ENCODE measurements around the gene SLC39A3. TPM values are rescaled to one million over a fixed set of nuclear protein-coding genes. Genes with fewer than 3 reads are reported as not detected.

SLC39A3 gene
- total and polyA plus RNA-seq, 2 of the 8 experiments (the other 6 are each of a cell fraction or from before 2014, with no cell fraction given): 33.0 to 52.9 TPM

DNA sequence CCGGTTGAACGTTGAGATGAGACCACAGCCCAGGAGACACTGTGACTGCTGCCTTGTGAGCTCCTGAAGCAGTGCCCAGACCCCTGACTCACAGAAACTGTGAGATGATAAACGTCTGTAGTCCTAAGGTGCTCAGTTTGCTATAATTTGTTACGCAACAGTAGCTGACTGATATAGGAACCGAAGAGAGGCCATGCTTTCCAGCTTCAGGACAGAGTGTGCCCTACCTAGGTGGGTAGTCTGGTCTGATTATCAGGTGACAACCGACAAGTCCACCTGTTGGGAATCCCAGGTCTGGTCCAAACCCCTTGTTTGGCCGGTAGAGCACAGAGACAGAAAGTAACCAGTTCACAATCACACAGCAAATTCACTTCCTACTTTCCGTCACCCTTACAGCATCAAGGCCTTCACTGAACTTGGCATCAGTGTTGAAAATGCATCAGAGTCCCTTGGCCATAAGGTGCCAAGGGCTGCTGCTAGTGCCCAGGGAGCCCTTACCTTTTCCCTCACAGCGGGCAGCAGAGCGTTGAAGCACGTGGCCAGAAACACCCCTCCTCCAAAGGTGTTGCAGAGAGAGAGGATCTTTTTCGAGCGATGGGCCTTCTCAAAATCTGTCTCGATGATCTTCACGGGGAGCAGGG lies 3.1 kb downstream of the SLC39A3 start:
- Histone ChIP-seq H2BK120ac (replicated peaks; ENCODE audit: low read depth, low read length) (no peak overlapping the region), H2AFZ (ENCODE audit: low read length) (no peak overlapping the region), H4K20me1 (replicated peaks in 1 of 2; ENCODE audit: control insufficient read depth in 1 of 2, insufficient read depth in 2 of 2, low read length in 2 of 2) (peaks cover 4 to 28% of the 10 kb centered on the region in 2 experiments), H3K23ac (ENCODE audit: insufficient read length) (no peak overlapping the region), H3K4me2 (ENCODE audit: insufficient read depth in 1 of 2, low read depth in 2 of 2, low read length in 2 of 2) (no peak overlapping the region), H2BK15ac (ENCODE audit: low read length) (no peak overlapping the region), H3K79me1 (ENCODE audit: low read depth, low read length) (no peaks in the 10 kb centered on the region), H3K18ac (ENCODE audit: extremely low read depth, low read length) (no peak overlapping the region), H2BK5ac (ENCODE audit: low read depth, low read length) (no peak overlapping the region), H3K79me2 (ENCODE audit: control insufficient read depth in 1 of 2, insufficient read depth in 2 of 2, low read length in 2 of 2) (peaks cover 0 to 2% of the 10 kb centered on the region in 2 experiments; a peak in 1 of 4 replicates), H3K27ac (ENCODE audit: low read depth, low read length) (no peak overlapping the region), H3K9ac (replicated peaks in 1 of 4; ENCODE audit: extremely low read depth in 1 of 4, low read depth in 3 of 4, low read length in 3 of 4) (no peak overlapping the region), H3K4me1 (replicated peaks in 1 of 4; ENCODE audit: control insufficient read depth in 3 of 4, insufficient read depth in 4 of 4, low read length in 3 of 4) (no peaks in the 10 kb centered on the region), H4K5ac (ENCODE audit: insufficient read length, low read depth, low read length) (no peak overlapping the region), H3K36me3 (ENCODE audit: control insufficient read depth in 2 of 4, insufficient read depth in 4 of 4, low read length in 3 of 4) (peaks cover 3 to 30% (median 8%) of the 10 kb centered on the region in 4 experiments; a peak in 6 of 8 replicates), H2BK20ac (ENCODE audit: low read length) (no peak overlapping the region), H3K14ac (ENCODE audit: insufficient read length) (no peak overlapping the region), H3K9me3 (ENCODE audit: insufficient read depth in 2 of 2, low read depth in 1 of 2, low read length in 1 of 2) (no peaks in the 10 kb centered on the region), H3K56ac (replicated peaks; ENCODE audit: insufficient read length, low read depth, low read length) (no peak overlapping the region), H3K4ac (replicated peaks; ENCODE audit: insufficient read length, low read depth, low read length) (no peak overlapping the region), H2AK5ac (ENCODE audit: low read depth, low read length) (no peak overlapping the region), H3K27me3 (replicated peaks in 1 of 4; ENCODE audit: control insufficient read depth in 3 of 4, extremely low read depth in 1 of 4, insufficient read depth in 3 of 4, low read length in 3 of 4) (no peaks in the 10 kb centered on the region), H4K8ac (ENCODE audit: extremely low read depth, insufficient read depth, low read length) (no peak overlapping the region), H3K23me2 (ENCODE audit: low read depth, low read length) (0 out of 2 replicates have a peak, but pooled peaks cover 5% of the 10 kb centered on the region), H3K4me3 (ENCODE audit: extremely low read depth in 1 of 4, insufficient read depth in 2 of 4, low read depth in 3 of 4, low read length in 4 of 4) (no peak overlapping the region), H2BK12ac (ENCODE audit: low read depth, low read length) (no peak overlapping the region), H4K91ac (replicated peaks; ENCODE audit: insufficient read length, low read length) (no peak overlapping the region)
- CTCF ChIA-PET (ENCODE audit: partially characterized antibody): interaction anchor here (0.7 to 4.3 kb wide), 4 partner anchors 13 to 122 kb away, joined by 3 to 16 read pairs (median 5); no protein-coding TSS in a partner anchor
- POLR2A ChIA-PET (ENCODE audit: partially characterized antibody): interaction anchor here (1.2 to 2.2 kb wide), 4 partner anchors 13 to 261 kb away, joined by 3 to 6 read pairs (median 4); partner anchors contain the start of gene GADD45B
- DNase-seq (ENCODE audit: low read depth in 1 of 2, low spot score in 2 of 2) (no peak), FAIRE-seq (no peak)
- TF ChIP-seq CHD2 (IDR thresholded peaks at IDR 0.05; ENCODE audit: low read length) (no peak), KDM5A (IDR thresholded peaks at IDR 0.05; ENCODE audit: low read length) (no peak), SIN3A (conservative IDR thresholded peaks at IDR 0.05 in 1 of 2, IDR thresholded peaks at IDR 0.05 in 1 of 2; ENCODE audit: low read depth in 1 of 2, low read length in 2 of 2) (no peak), YY1 (IDR thresholded peaks at IDR 0.05; ENCODE audit: low read depth, low read length) (no peak), ASH2L (IDR thresholded peaks at IDR 0.05; ENCODE audit: low read length) (no peak), RXRA (IDR thresholded peaks at IDR 0.05; ENCODE audit: insufficient read depth, low read depth, low read length) (no peak), CEBPB (IDR thresholded peaks at IDR 0.05; ENCODE audit: low read depth, low read length) (peak; percentile 44; the same call in 1 of the 2 replicates)
- TF ChIP-seq, protein P1, sequence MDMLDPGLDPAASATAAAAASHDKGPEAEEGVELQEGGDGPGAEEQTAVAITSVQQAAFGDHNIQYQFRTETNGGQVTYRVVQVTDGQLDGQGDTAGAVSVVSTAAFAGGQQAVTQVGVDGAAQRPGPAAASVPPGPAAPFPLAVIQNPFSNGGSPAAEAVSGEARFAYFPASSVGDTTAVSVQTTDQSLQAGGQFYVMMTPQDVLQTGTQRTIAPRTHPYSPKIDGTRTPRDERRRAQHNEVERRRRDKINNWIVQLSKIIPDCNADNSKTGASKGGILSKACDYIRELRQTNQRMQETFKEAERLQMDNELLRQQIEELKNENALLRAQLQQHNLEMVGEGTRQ (IDR thresholded peaks at IDR 0.05; ENCODE audit: low read length): no peak
- 91% methylated on average over 14 of the region's 15 CpGs; no CpG with 5 or more reads in 1 of the 2 experiments for WGBS, 2 experiments (ENCODE audit: extremely low coverage in 1 of 2, insufficient coverage in 1 of 2, insufficient read length in 1 of 2, insufficient replicate concordance in 2 of 2, low coverage in 1 of 2, low lambda C conversion rate in 2 of 2, missing lambda C conversion rate in 1 of 2)

Data from H1 (cell line).